Airway epithelial cell (primary cell): ENCODE measurements around the gene HAO2. TPM values are rescaled to one million over a fixed set of nuclear protein-coding genes. Genes with fewer than 3 reads are reported as not detected.

Experiments
- total RNA-seq: library from RNA; depleted of rRNA; stranded (reverse); fragments of >200 nt; gene quantifications from 2 replicates; pipeline ENCODE4 v1.2.3, GENCODE V29; 2015

HAO2 gene
- total RNA-seq: not detected in 2 replicates

GRCh38 chr1:119368554-119368953, at the start of gene HAO2:
Gene HAO2, plus strand, starts transcription at chr1:119368785. Its CDS starts 12,301 bp downstream, at chr1:119381086.

GRCh38 chr1:119414950-119415349, 46.4 kb downstream of the HAO2 start, which contains the start of gene HSD3B2:
Gene HSD3B2, plus strand, starts transcription at chr1:119415150. Its CDS starts 270 bp downstream, at chr1:119415420.

Other genes starting within 250 kb of the HAO2 start
- 9.3 and 12.8 TPM in 2 replicates for gene WARS2, start 228.1 kb upstream of the HAO2 start, total RNA-seq
- not detected in 2 replicates for gene HSD3B2, start 46.4 kb downstream of the HAO2 start, total RNA-seq
- not detected in 2 replicates for gene HSD3B1, start 138.4 kb downstream of the HAO2 start, total RNA-seq